Skeletal muscle satellite cell (primary cell): Measurements from ENCODE around the gene PCGF6.
"Not testable (repeated sequence)": the region's sequence is repeated elsewhere in the genome, so short reads cannot be mapped to it uniquely, and the experiment has no call there.

Experiments used
- H3K27me3 ChIP-seq: 2 replicates; pipeline ENCODE4 v1.7.0; 2013; ENCODE audit warnings: low read length; ENCODE audit not compliant: control insufficient read depth, insufficient read depth
- H3K36me3 ChIP-seq: 2 replicates; pipeline ENCODE4 v1.7.0; 2013; ENCODE audit warnings: mild to moderate bottlenecking, control low read depth, low read length; ENCODE audit not compliant: insufficient read depth
- H3K4me1 ChIP-seq: 2 replicates; pipeline ENCODE4 v1.7.0; 2013; ENCODE audit warnings: low read length; ENCODE audit not compliant: control insufficient read depth, insufficient read depth
- H3K4me2 ChIP-seq: 2 replicates; pipeline ENCODE4 v1.7.0; 2013; ENCODE audit warnings: mild to moderate bottlenecking, low read length
- H3K4me3 ChIP-seq: 2 replicates; pipeline ENCODE4 v1.7.0; 2013; ENCODE audit warnings: low read length
- H3K9ac ChIP-seq: 2 replicates; pipeline ENCODE4 v1.7.0; 2013; ENCODE audit warnings: mild to moderate bottlenecking, low read depth, low read length, moderate library complexity
- H3K9me3 ChIP-seq: replicated peaks from 2 replicates; pipeline ENCODE4 v1.7.0; 2013; ENCODE audit warnings: mild to moderate bottlenecking, control low read depth, low read length

PCGF6 gene

DNA sequence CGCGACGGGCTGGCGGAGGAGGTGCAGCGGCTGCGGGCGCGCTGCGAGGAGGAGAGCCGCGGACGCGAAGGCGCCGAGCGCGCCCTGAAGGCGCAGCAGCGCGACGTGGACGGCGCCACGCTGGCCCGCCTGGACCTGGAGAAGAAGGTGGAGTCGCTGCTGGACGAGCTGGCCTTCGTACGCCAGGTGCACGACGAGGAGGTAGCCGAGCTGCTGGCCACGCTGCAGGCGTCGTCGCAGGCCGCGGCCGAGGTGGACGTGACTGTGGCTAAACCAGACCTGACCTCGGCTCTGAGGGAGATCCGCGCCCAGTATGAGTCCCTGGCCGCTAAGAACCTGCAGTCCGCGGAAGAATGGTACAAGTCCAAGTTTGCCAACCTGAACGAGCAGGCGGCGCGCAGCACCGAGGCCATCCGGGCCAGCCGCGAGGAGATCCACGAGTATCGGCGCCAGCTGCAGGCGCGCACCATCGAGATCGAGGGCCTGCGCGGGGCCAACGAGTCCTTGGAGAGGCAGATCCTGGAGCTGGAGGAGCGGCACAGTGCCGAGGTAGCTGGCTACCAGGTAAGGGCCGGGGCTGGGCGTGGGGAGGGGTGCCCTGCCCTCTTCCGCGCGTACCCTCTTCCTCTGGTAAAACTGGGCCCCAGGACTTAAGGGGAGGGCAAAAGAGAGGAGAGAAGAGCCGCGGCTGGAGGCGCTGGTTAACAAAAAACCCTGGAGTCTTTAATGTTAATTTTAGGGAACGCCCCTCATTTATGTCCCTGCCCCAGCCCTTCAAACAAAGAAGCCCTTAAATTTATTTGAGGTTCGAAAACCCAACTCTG lies 73.0 kb downstream of the PCGF6 start:
- no peaks in the 10 kb centered on the region for H3K36me3 ChIP-seq
- H3K9me3 ChIP-seq = no peaks in the 10 kb centered on the region
- peak overlapping the region; percentile 81 for H3K4me2 ChIP-seq
- H3K4me1 ChIP-seq = peaks cover 24% of the 10 kb centered on the region
- H3K9ac ChIP-seq = no peak overlapping the region
- peak overlapping the region; percentile 58 for H3K4me3 ChIP-seq
- peaks cover 72% of the 10 kb centered on the region for H3K27me3 ChIP-seq

DNA sequence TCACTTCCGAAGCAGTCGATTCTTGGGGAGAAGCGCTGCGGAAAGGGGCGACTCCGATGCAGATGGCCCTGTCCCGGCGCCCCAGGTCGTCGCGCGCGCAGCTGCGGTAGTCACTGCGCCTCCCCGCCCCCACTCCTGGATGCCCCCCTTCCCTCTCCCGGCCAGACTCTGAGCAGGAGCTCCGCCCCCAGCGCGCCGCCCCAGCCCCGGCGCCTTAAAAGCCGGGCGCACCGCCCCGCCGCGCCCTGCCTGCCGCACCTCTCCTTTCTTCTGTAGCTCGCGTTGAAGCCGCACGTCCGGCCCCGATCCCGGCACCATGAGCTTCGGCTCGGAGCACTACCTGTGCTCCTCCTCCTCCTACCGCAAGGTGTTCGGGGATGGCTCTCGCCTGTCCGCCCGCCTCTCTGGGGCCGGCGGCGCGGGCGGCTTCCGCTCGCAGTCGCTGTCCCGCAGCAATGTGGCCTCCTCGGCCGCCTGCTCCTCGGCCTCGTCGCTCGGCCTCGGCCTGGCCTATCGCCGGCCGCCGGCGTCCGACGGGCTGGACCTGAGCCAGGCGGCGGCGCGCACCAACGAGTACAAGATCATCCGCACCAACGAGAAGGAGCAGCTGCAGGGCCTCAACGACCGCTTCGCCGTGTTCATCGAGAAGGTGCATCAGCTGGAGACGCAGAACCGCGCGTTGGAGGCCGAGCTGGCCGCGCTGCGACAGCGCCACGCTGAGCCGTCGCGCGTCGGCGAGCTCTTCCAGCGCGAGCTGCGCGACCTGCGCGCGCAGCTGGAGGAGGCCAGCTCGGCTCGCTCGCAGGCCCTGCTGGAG lies 73.8 kb downstream of the PCGF6 start, which contains the start of gene INA:
Gene INA (plus strand): TSS at position 243 of the 817 bp plus-strand sequence. CDS start 74 bp downstream, at position 317.
- Histone ChIP-seq H3K4me3 (peak within 1 kb of the TSS; percentile 58), H3K36me3 (no peaks in the 10 kb centered on the region), H3K9me3 (no peaks in the 10 kb centered on the region), H3K9ac (no peak within 1 kb of the TSS), H3K27me3 (peaks cover 64% of the 10 kb centered on the region), H3K4me2 (peak within 1 kb of the TSS; percentile 81), H3K4me1 (peaks cover 24% of the 10 kb centered on the region)

GRCh38 chr10:103276251-103276895 lies 74.6 kb downstream of the PCGF6 start:
- Histone ChIP-seq H3K9me3 (no peaks in the 10 kb centered on the region), H3K36me3 (no peaks in the 10 kb centered on the region), H3K9ac (no peak overlapping the region), H3K4me2 (peak overlapping the region; percentile 81), H3K4me3 (no peak overlapping the region), H3K4me1 (peaks cover 24% of the 10 kb centered on the region), H3K27me3 (peaks cover 57% of the 10 kb centered on the region)

DNA sequence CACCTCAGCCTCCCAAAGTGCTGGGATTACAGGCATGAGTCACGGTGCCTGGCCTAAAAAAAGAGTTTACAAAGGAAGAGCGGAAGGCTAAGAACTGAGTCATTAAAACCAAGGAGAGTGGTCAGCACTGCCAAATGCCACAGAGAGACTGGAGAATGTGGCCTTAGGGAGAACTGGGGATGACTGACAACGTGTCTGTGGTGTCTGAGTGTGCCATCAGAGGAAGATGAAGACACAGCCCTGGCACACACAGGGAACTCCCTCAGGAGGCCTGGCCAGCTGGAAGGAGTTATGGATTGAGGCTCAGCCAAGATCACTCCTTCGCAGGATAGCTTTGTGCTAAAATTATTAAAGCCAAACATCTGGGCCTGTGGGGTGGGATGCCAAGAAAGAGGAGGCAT lies 77.9 kb downstream of the PCGF6 start:
- H3K36me3 ChIP-seq = no peaks in the 10 kb centered on the region
- no peak overlapping the region for H3K9ac ChIP-seq
- no peaks in the 10 kb centered on the region for H3K9me3 ChIP-seq
- peaks cover 24% of the 10 kb centered on the region for H3K4me1 ChIP-seq
- H3K27me3 ChIP-seq = peaks cover 30% of the 10 kb centered on the region
- peak overlapping the region; percentile 22 for H3K4me2 ChIP-seq
- H3K4me3 ChIP-seq = no peak overlapping the region

GRCh38 chr10:103265717-103266329 lies 85.1 kb downstream of the PCGF6 start:
- H3K4me2 ChIP-seq = no peak overlapping the region
- no peak overlapping the region for H3K9ac ChIP-seq
- no peaks in the 10 kb centered on the region for H3K36me3 ChIP-seq
- no peaks in the 10 kb centered on the region for H3K9me3 ChIP-seq
- H3K4me1 ChIP-seq = no peaks in the 10 kb centered on the region
- H3K27me3 ChIP-seq = peaks cover 40% of the 10 kb centered on the region
- H3K4me3 ChIP-seq = no peak overlapping the region

GRCh38 chr10:103262229-103262628 lies 88.7 kb downstream of the PCGF6 start:
- H3K4me3 ChIP-seq = no peak overlapping the region
- no peak overlapping the region for H3K4me2 ChIP-seq
- no peaks in the 10 kb centered on the region for H3K36me3 ChIP-seq
- H3K27me3 ChIP-seq = peaks cover 31% of the 10 kb centered on the region
- H3K9ac ChIP-seq = no peak overlapping the region
- no peaks in the 10 kb centered on the region for H3K9me3 ChIP-seq
- H3K4me1 ChIP-seq = no peaks in the 10 kb centered on the region

GRCh38 chr10:103259989-103260388 lies 91.0 kb downstream of the PCGF6 start:
- Histone ChIP-seq H3K9ac (no peak overlapping the region), H3K4me3 (no peak overlapping the region), H3K27me3 (peaks cover 17% of the 10 kb centered on the region), H3K4me2 (no peak overlapping the region), H3K4me1 (no peaks in the 10 kb centered on the region), H3K9me3 (no peaks in the 10 kb centered on the region), H3K36me3 (no peaks in the 10 kb centered on the region)

DNA sequence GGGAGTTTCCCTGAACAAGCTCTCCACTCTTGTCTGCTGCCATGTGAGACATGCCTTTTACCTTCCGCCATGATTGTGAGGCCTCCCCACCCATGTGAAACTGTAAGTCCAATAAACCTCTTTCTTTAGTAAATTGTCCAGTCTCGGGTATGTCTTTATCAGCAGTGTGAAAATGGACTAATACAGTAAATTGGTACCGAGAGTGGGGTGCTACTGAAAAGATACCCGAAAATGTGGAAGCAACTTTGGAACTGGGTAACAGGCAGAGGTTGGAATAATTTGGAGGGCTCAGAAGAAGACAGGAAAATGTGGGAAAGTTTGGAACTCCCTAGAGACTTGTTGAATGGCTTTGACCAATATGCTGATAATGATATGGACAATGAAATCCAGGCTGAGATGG lies 92.0 kb downstream of the PCGF6 start:
- H3K9ac ChIP-seq, H3K4me2 ChIP-seq: not testable (repeated sequence)

GRCh38 chr10:103257812-103258211 lies 93.1 kb downstream of the PCGF6 start:
- Histone ChIP-seq H3K9me3 (no peaks in the 10 kb centered on the region), H3K4me1 (peaks cover 3% of the 10 kb centered on the region), H3K27me3 (peaks cover 7% of the 10 kb centered on the region), H3K9ac (no peak overlapping the region), H3K4me3 (no peak overlapping the region), H3K4me2 (no peak overlapping the region), H3K36me3 (no peaks in the 10 kb centered on the region)

More for the DNA sequence above, 92.0 kb downstream of the PCGF6 start:
- H3K4me1 ChIP-seq, H3K36me3 ChIP-seq, H3K9me3 ChIP-seq, H3K4me3 ChIP-seq: not testable (repeated sequence)
- H3K27me3 ChIP-seq = peaks cover 16% of the 10 kb centered on the region

- no peaks in the 10 kb centered on the region for H3K27me3 ChIP-seq
- no peak overlapping the region for H3K4me2 ChIP-seq
- no peaks in the 10 kb centered on the region for H3K36me3 ChIP-seq
- no peak overlapping the region for H3K9ac ChIP-seq
- no peak overlapping the region for H3K4me3 ChIP-seq
- peaks cover 3% of the 10 kb centered on the region for H3K4me1 ChIP-seq
- no peaks in the 10 kb centered on the region for H3K9me3 ChIP-seq
These were observed 94.3 kb downstream of the PCGF6 start for GRCh38 chr10:103256613-103257012.
